Epithelial cell of esophagus (primary cell): ENCODE results near the gene LINGO1.

ENCODE experiments used
- DNase-seq: peaks from one replicate; pipeline ENCODE4 v3.0.0; 2010; ENCODE audit warnings: low read depth
- H3K4me3 ChIP-seq: 2 replicates; pipeline ENCODE4 v1.5.1; 2011; ENCODE audit warnings: mild to moderate bottlenecking, low read length, control low read depth
- TF ChIP-seq, protein P1 (sequence below): IDR thresholded peaks from 2 replicates; pipeline ENCODE4 v1.5.1; 2011; ENCODE audit warnings: low read depth, mild to moderate bottlenecking, low read length, control low read depth, inconsistent platforms; ENCODE audit not compliant: insufficient read depth; ENCODE audit errors: missing control alignments

LINGO1 gene

DNA sequence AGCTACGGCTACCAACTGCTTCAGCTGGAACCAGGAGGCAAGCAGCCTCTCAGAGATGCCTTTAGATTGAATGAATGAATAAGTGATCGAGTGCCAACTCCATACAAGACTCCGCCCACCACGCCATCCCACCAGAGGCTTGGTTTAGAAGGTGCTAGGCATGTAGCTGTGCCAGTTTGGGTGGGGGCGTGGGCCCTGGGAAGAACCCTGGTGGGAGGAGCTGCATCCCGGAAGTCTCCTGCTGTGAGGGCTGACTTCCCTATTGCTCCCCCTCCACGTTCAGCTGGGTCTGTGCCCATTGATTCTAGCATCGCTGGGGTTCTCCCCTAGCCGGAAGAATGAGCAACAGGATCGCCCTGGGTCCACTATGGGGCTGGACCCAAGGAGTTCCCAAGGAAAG lies 20.9 kb downstream of the LINGO1 start:
- H3K4me3 ChIP-seq = no peak overlapping the region
- TF ChIP-seq, protein P1, sequence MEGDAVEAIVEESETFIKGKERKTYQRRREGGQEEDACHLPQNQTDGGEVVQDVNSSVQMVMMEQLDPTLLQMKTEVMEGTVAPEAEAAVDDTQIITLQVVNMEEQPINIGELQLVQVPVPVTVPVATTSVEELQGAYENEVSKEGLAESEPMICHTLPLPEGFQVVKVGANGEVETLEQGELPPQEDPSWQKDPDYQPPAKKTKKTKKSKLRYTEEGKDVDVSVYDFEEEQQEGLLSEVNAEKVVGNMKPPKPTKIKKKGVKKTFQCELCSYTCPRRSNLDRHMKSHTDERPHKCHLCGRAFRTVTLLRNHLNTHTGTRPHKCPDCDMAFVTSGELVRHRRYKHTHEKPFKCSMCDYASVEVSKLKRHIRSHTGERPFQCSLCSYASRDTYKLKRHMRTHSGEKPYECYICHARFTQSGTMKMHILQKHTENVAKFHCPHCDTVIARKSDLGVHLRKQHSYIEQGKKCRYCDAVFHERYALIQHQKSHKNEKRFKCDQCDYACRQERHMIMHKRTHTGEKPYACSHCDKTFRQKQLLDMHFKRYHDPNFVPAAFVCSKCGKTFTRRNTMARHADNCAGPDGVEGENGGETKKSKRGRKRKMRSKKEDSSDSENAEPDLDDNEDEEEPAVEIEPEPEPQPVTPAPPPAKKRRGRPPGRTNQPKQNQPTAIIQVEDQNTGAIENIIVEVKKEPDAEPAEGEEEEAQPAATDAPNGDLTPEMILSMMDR = no peak
- no peak for DNase-seq

DNA sequence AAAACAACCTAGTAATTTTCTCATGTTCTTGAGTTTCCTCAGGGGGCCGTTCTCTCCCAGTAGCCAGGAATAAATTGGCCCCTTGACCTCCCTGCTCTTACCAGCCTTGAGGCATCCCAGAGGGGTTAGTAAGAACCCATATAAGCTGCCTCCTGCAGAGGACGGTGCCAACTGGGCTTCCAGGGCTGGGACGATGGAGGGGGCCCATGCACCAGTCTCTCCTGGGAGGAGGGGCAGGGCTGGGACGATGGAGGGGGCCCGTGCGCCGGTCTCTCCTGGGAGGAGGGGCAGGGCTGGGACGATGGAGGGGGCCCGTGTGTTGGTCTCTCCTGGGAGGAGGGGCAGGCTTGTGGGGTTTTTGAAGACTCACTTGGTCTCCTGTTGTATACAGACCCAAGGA lies 22.0 kb downstream of the LINGO1 start:
- no peak for DNase-seq
- no peak overlapping the region for H3K4me3 ChIP-seq
- TF ChIP-seq, protein P1 = no peak

DNA sequence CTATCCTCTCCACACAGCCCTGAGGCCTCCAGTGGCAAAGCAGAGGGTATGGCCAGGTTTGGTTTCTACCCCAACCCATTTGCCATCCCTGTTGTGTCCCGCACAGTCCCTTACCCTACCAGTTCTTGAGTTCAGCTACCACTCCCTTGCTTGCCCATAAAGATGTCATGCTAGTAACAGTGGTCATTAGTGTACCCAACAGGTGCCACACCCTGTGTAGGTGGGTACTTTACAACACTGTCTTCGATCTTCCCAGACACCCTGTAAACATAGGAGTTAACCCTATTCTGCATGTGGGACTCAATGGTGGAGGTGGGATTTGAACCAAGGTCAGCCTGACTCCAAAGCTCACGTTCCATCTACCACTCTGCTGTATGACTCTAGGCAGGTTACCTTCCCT lies 23.2 kb downstream of the LINGO1 start:
- TF ChIP-seq, protein P1 = no peak
- DNase-seq = no peak
- no peak overlapping the region for H3K4me3 ChIP-seq

DNA sequence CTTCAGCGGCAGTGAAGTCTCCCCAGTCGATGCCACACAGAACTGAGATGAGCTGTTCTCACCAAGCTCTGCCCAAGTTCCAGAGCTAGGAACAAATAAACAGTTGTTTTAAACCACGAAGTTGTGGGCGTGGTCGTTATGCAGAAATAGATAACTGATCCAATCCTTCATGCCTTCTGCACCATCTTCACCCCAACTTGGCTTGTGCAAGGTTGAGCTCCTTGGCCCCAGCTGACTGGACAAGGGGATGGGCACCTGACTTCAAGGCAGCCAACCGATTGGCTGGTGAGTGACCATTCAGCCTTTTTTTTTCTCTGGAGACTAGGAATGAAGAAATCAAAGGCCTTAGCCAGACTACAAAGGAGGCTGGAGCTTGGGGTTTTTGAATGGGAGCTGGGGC lies 23.9 kb downstream of the LINGO1 start:
- TF ChIP-seq, protein P1 = no peak
- DNase-seq = no peak
- H3K4me3 ChIP-seq = no peak overlapping the region

DNA sequence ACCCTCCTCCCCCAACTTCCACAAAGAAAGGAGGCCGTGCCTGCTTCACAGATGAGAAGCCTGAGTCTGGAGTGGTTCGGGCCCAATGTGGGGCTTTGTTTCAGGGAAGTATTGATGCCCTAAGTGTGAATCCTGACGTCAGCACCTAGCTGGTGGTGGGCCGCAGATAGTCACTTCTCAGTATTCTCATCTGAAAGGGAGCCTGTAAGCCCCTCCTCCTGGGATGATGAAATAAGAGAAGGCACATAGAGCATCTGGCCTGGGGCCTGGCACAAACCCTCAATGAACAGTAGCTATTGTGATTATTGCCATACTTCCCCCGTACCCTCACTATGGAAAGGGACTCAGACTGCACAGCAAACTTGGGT lies 24.8 kb downstream of the LINGO1 start:
- no peak overlapping the region for H3K4me3 ChIP-seq
- DNase-seq = no peak
- TF ChIP-seq, protein P1 = no peak

DNA sequence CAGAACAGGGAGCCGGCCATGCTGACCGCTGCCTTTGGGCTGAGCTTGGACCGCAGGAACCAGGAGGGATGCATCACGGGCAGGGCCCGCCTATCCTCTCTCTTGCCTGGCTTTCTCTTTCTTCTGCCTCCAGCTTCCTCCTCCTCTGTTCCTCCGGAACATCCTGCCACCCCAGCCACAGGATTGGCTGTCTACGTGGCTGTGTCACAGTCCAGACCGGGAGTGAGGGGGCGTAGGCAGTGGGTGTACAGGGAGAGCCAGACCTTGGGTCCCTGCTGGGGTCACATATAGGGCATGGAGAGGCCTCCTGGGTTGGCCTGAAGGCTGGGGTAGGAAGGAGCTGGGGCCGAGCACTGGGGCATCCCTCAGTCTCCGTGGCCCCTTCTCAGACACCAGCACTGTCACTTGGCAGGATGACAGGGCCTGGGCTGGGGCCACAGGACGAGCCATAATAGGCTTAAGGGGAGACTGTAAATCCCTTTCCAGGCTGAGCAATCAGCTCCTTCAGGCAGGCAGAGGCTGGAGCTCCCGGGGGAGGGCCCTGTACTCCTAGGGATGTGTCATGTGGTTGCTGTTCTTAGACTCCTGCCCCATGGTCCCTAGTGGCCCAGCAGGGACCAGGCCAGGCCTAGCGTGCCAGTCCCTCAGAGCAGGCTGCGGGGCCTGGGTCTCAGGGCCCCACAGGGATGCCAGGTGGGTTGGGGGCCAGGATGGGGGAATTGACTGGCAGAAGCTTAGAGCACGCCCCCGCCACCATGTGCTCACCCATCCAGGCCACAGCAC lies 25.4 kb downstream of the LINGO1 start:
- no peak overlapping the region for H3K4me3 ChIP-seq
- TF ChIP-seq, protein P1 = no peak
- no peak for DNase-seq
